GM18858 (cell line): ENCODE data around the gene MTCH1.

ENCODE experiments used
- ATAC-seq: cut with Tn5 transposase; IDR thresholded peaks from one replicate; pipeline ENCODE4 v1.9.1; 2021; ENCODE audit not compliant: unreplicated experiment

MTCH1 gene

GRCh38 chr6:37018198-37019064 is 32.4 kb upstream of the MTCH1 start:
- ATAC-seq = peak; percentile 79

- no peak for ATAC-seq
Measured at GRCh38 chr6:37017606-37018197, 31.7 kb upstream of the MTCH1 start.

- ATAC-seq = no peak
Measured at GRCh38 chr6:37016995-37017394, 31.0 kb upstream of the MTCH1 start.

- no peak for ATAC-seq
Measured at GRCh38 chr6:37015532-37015931, 29.5 kb upstream of the MTCH1 start.

GRCh38 chr6:37014667-37015066 is 28.7 kb upstream of the MTCH1 start:
- ATAC-seq = no peak

- no peak for ATAC-seq
Measured at GRCh38 chr6:37013516-37014491, 27.8 kb upstream of the MTCH1 start.

- no peak for ATAC-seq
Measured at GRCh38 chr6:37011656-37012378, 25.8 kb upstream of the MTCH1 start.

GRCh38 chr6:37010402-37010892 is 24.5 kb upstream of the MTCH1 start:
- no peak for ATAC-seq

GRCh38 chr6:37008484-37009465 is 22.8 kb upstream of the MTCH1 start:
- ATAC-seq = no peak

GRCh38 chr6:37007340-37008043 is 21.5 kb upstream of the MTCH1 start:
- no peak for ATAC-seq

- ATAC-seq = no peak
Measured at GRCh38 chr6:37006793-37007339, 20.9 kb upstream of the MTCH1 start.

GRCh38 chr6:37005827-37006567 is 20.0 kb upstream of the MTCH1 start:
- no peak for ATAC-seq

- peak; percentile 58 for ATAC-seq
Measured at GRCh38 chr6:37005061-37005810, 19.2 kb upstream of the MTCH1 start, which contains the start of gene FGD2. Gene FGD2 (plus strand): TSS chr6:37005655. CDS start chr6:37005818, 163 bp downstream.

GRCh38 chr6:37004044-37004980 is 18.3 kb upstream of the MTCH1 start:
- no peak for ATAC-seq

GRCh38 chr6:36999751-37000125 is 13.7 kb upstream of the MTCH1 start:
- no peak for ATAC-seq
